GM20431 (cell line): ENCODE measurements around the gene TMCC2.
"Not testable (repeated sequence)": the region's sequence is repeated elsewhere in the genome, so short reads cannot be mapped to it uniquely, and the experiment has no call there.

Source experiments
- in situ Hi-C: fragments of 300-500 bp; cut with MseI, MboI; formaldehyde crosslinking; loops from one replicate; pipeline ENCODE4 v1.15.0; 2020; ENCODE audit warnings: low sequenced_read_pairs; ENCODE audit not compliant: unreplicated experiment

TMCC2 gene

DNA sequence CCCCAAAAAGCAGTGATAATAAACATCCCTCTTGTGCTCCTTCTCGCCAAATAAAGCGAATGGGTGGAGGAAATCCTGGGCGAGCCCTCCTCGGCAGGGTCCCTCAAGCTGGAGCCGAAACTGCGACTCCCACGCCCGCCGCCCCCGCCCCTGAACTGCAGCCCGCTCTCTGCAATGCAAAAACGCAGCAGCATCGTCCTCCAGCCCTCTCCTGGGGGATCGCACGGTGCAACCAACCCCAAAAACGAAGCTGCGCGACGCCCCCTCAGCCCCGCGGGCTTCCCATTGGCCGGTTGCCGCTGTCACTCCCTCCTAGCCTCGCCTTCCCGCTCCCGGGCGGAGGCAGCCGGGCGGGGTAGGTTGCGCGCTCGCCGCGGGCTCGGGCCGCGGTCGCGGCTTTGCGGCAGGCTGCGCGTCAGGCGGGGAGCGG, at the start of gene TMCC2:
TMCC2 (plus strand) TSS at position 363 of the 430 bp plus-strand sequence. CDS start 619 bp downstream, outside the sequence.
- in situ Hi-C loops = no loop called here

DNA sequence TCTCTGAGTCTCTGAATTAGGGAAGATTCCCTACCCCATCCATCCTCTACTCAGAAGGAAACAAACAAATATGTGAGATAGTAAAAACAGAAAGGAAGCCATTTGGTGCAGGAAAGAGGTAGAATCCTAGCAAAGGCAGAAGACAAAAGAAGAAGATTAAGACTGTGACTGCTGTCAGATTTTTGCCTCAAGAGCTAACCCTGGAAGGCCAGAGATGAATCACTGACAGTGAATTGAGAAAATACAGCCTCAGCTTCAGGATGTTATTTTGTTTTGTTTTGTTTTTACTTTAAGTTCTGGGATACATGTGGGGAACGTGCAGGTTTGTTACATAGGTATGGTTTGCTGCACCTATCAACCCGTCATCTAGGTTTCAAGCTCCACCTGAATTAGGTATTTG, 47.9 kb upstream of the TMCC2 start:
- in situ Hi-C loops = no loop called here

GRCh38 chr1:205180331-205180730, 47.4 kb upstream of the TMCC2 start:
- in situ Hi-C loops = not testable (repeated sequence)

DNA sequence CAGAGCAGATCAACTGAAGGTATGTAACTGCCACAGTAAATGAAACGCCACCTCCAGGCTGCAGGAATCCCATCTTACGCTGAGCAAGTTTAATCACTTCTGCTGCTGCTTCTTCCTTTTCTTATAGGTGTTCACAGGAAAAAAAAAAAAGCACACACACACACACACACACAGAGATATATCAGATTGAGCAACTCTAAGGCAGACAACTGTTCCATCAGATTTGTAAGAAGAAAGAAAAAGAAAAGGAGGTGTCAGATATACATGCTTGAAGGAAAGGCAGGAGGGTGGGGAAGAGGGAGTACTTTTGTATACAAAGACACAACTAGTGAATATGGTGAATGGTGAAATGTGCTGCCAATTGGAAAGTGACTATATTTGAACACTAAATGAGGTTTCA, 44.8 kb upstream of the TMCC2 start:
- in situ Hi-C loops = no loop called here

DNA sequence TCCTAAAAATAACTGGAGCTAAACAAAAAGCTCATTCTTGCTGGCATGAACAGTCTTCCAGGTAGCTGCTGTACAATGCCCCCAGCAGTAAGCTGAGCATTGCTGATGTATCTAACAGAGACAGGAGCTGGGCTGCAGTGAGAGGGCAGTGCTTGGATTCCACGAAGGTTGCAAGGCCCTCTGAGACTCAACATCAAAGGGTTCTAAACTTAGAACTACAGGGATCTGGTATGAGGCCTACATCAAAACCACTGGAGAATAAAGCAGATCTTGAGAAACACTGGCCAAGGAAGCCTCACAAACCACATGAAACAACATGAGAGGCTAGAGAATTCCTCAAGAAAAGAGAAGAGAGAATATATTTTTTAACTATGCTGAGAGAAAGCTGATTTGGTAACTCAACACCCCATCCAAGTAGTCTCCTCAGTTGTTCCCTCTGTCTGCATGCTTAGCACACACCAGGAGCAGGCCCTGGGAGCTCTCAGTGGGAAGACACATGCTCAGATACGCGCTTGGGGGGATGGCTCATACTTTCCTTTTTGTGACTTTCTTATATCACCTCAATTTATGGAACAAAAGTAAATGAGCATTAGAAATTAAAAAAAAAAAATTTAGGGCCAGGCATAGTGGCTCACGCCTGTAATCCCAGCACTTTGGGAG, 43.9 kb upstream of the TMCC2 start:
- in situ Hi-C loops = no loop called here

GRCh38 chr1:205186191-205186590, 41.6 kb upstream of the TMCC2 start:
- in situ Hi-C loops = no loop called here

- in situ Hi-C loops = no loop called here
These were observed 40.3 kb upstream of the TMCC2 start for GRCh38 chr1:205187420-205187819.

DNA sequence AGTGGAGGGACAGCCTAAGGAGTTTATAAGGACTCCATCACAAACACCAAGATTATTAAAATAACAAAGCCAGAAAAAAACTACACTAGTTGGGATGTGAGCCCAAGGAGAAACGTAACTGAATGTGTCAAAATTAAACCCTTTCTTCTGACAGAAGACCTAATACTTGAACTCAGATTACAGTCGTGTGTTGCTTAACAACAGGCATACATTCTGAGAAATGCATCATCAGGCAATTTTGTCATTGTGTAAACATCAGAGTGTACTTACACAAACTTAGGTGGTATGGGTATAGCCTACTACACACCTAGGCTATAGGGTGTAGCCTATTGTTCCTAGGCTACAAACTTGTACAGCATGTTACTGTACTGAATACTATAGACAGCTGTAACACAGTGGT, 39.6 kb upstream of the TMCC2 start:
- in situ Hi-C loops = no loop called here

GRCh38 chr1:205188596-205188995, 39.1 kb upstream of the TMCC2 start:
- in situ Hi-C loops = no loop called here

DNA sequence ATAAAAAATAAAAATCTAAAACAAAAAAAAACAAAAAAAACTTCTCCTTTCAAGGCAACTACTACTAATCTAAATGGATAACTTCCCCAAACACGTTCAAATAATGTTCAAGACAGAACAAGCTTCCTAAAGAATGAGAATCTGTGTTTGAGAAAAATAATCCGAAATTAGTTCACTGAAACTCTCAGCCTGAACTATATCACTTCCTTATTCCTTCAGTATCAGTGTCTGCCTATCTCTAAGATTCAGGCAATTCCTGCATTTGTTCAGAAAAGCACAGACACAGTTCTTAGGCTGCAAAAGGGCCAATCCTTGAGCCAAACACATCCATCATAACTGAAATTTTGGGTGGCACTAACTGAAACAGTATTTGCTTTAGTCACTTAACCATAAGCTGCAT, 38.6 kb upstream of the TMCC2 start:
- in situ Hi-C loops = no loop called here

- in situ Hi-C loops = no loop called here
These were observed 36.7 kb upstream of the TMCC2 start for GRCh38 chr1:205190845-205191577.

DNA sequence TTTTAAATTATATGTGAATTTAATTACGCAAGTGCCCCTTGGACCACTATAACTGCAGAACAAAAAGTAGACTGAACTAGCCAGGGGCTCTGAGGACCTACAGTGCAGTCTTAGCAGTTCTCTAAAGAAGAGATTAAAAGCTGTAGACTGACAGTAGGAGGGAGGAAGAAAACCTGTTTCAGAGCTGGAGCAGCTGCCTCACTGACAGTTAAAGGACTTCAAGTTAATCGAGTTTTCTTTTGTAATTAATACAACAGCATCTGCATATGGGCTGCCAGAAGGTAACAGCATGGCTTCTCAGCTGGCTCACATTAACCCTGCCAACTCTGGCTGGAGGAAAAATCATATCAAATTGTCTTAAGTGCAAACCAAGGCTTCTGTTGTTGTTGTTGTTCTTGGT, 36.1 kb upstream of the TMCC2 start:
- in situ Hi-C loops = no loop called here

GRCh38 chr1:205192287-205192686, 35.5 kb upstream of the TMCC2 start:
- in situ Hi-C loops = no loop called here

GRCh38 chr1:205199090-205199930, 28.4 kb upstream of the TMCC2 start:
- in situ Hi-C loops = no loop called here

GRCh38 chr1:205199931-205200299, 27.8 kb upstream of the TMCC2 start:
- in situ Hi-C loops = no loop called here

DNA sequence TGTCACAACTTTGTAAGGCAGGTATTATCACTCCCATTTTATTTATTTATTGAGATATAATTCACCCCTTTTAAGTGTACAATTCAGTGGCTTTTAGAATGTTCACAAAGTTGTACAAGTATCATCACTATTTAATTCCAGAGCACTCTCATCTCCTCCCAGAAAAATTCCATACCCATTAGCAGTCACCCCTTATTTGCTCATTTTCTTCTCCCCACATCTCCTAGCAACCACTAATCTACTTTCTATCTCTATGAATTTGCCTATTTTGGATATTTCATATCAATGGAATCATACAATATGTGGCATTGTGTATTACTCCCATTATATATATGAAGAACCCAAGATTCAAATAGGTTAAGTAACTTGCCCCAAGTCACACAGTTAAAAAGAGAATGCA, 23.2 kb upstream of the TMCC2 start:
- in situ Hi-C loops = no loop called here

GRCh38 chr1:205205055-205205454, 22.7 kb upstream of the TMCC2 start:
- in situ Hi-C loops = no loop called here

GRCh38 chr1:205208811-205209210, 18.9 kb upstream of the TMCC2 start:
- in situ Hi-C loops = no loop called here

DNA sequence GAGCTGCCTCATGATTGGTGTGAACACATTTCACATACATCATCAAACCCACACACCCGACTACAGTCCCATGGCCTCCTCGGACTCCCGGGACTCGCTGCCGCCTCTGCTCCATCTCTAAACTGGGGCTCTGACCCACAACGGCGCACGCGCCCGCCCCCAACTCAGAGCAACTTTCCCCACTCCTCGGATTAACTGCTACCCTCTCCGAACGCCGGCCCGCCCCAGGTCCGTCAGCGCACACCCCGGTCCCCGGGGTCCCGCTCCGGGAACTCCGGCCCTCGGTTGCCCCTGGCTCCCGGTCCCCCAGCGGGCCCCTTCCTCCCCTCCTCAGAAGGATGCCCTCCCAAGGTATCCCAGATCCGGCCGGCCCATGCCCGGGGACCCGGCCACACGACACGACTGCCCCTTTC, 17.0 kb upstream of the TMCC2 start:
- in situ Hi-C loops = no loop called here

DNA sequence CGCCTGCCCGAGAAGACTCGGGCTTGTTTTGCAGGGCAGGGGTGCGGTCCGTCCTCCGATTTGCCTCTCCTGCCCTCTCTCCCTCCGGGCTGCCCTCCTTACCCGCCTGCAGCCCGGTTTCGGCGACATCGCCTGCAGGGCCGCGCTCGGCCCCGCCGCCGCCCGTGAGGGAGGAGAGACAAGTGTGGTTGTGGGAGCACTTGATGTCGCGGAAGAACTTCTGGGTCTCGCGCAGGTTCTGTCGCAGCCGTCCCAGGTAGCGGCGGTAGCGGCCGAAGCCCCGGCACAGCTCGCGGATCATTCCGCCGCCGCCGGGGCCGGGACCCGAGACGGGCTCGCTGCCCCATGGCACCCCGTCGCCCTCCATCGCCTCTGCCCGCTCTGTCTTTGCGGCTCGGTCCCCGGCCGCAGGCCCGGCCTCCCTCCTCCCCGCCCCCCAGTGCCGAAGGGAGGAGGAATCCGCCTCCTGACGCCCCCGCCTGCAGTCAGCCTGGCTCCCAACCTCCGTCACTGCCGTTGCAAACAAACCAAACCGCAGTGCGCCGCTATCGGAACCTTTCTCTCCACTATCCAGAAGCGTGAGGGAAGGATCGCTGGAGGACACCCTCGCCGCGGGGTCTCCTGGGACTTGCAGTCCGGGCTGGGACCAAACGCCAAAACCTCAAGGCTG, 16.4 kb upstream of the TMCC2 start, which contains the start of gene DSTYK:
DSTYK (minus strand) TSS at position 534 of the 670 bp plus-strand sequence; CDS start at position 367, 167 bp downstream.
- in situ Hi-C loops = no loop called here
